Panc1 (cell line): Measurements from ENCODE around the gene FANCC.

Experiments used
- POLR2AphosphoS5 ChIP-seq: IDR thresholded peaks from 2 replicates; pipeline ENCODE4 v1.6.1; 2012; ENCODE audit warnings: mild to moderate bottlenecking, low read depth, low read length, moderate library complexity
- SIN3A ChIP-seq: IDR thresholded peaks from 2 replicates; pipeline ENCODE4 v1.6.1; 2012; ENCODE audit warnings: low read depth, mild to moderate bottlenecking, low read length, moderate library complexity, borderline replicate concordance; ENCODE audit not compliant: insufficient read depth
- TCF7L2 ChIP-seq: IDR thresholded peaks from 2 replicates; pipeline ENCODE4 v1.6.1; 2011; ENCODE audit warnings: mild to moderate bottlenecking, low read depth, low read length, inconsistent platforms
- TF ChIP-seq, protein P1 (sequence below): fragments of 450-650 bp; IDR thresholded peaks from 2 replicates; pipeline ENCODE4 v1.5.1; 2017; ENCODE audit warnings: mild to moderate bottlenecking
- TF ChIP-seq, protein P2 (sequence below), 2 experiments: IDR thresholded peaks; 2 replicates each; pipeline ENCODE4 v1.6.1; 2011 to 2012; ENCODE audit warnings: low read depth in 2 of 2, control low read depth in 1 of 2, low read length in 1 of 2, mild to moderate bottlenecking in 1 of 2, moderate library complexity in 1 of 2; ENCODE audit not compliant: insufficient read depth in 1 of 2

DNA sequence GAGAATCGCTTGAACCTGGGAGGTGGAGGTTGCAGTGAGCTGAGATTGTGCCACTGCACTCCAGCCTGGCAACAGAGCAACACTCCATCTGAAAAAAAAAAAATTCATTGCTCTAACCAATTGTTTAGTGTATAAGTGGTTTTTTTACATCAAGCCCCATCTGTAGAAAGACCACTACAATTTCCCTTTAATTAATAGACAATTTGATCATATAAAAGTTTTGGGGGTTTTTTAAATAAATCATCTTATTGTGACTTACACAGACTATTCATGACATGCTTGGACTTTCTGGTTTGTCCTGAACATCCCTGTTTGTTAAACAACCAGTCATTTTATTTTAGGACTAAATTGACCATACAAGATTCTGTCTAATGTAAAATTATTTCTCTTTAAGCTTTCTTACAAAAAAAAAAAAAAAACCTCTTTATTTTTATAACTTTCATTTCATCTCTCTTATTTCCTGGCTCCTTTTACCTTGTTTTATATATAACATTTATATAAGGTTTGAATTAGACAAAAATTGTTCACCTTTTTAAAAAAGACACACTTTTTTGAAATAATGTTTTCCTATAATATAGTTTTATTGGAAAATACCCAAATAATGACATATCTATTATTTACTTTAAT is 9.8 kb upstream of the FANCC start:
- TF ChIP-seq, protein P1, sequence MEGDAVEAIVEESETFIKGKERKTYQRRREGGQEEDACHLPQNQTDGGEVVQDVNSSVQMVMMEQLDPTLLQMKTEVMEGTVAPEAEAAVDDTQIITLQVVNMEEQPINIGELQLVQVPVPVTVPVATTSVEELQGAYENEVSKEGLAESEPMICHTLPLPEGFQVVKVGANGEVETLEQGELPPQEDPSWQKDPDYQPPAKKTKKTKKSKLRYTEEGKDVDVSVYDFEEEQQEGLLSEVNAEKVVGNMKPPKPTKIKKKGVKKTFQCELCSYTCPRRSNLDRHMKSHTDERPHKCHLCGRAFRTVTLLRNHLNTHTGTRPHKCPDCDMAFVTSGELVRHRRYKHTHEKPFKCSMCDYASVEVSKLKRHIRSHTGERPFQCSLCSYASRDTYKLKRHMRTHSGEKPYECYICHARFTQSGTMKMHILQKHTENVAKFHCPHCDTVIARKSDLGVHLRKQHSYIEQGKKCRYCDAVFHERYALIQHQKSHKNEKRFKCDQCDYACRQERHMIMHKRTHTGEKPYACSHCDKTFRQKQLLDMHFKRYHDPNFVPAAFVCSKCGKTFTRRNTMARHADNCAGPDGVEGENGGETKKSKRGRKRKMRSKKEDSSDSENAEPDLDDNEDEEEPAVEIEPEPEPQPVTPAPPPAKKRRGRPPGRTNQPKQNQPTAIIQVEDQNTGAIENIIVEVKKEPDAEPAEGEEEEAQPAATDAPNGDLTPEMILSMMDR = no peak
- TF ChIP-seq POLR2AphosphoS5 (no peak), TCF7L2 (no peak), SIN3A (no peak)
- TF ChIP-seq, protein P2, sequence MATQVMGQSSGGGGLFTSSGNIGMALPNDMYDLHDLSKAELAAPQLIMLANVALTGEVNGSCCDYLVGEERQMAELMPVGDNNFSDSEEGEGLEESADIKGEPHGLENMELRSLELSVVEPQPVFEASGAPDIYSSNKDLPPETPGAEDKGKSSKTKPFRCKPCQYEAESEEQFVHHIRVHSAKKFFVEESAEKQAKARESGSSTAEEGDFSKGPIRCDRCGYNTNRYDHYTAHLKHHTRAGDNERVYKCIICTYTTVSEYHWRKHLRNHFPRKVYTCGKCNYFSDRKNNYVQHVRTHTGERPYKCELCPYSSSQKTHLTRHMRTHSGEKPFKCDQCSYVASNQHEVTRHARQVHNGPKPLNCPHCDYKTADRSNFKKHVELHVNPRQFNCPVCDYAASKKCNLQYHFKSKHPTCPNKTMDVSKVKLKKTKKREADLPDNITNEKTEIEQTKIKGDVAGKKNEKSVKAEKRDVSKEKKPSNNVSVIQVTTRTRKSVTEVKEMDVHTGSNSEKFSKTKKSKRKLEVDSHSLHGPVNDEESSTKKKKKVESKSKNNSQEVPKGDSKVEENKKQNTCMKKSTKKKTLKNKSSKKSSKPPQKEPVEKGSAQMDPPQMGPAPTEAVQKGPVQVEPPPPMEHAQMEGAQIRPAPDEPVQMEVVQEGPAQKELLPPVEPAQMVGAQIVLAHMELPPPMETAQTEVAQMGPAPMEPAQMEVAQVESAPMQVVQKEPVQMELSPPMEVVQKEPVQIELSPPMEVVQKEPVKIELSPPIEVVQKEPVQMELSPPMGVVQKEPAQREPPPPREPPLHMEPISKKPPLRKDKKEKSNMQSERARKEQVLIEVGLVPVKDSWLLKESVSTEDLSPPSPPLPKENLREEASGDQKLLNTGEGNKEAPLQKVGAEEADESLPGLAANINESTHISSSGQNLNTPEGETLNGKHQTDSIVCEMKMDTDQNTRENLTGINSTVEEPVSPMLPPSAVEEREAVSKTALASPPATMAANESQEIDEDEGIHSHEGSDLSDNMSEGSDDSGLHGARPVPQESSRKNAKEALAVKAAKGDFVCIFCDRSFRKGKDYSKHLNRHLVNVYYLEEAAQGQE (IDR thresholded peaks at IDR 0.05; ENCODE audit: insufficient read depth in 1 of 2, low read depth in 2 of 2, low read length in 1 of 2) = no peak
